Stimulated activated CD8-positive, alpha-beta memory T cell treated with anti-CD3 and anti-CD28 coated beads, Interleukin-2, amount 100 ng/mL, for 1 hour (primary cell): ENCODE results near the gene RAC2.

Experiments
- DNase-seq, 2 donors: peaks; one replicate each; pipeline ENCODE4 v3.0.0-alpha.2; 2020; ENCODE audit warnings: low read depth in 2 of 2

The RAC2 gene

GRCh38 chr22:37176464-37177061 lies 67.5 kb downstream of the RAC2 start:
- no peak for DNase-seq

GRCh38 chr22:37175414-37176281 lies 68.4 kb downstream of the RAC2 start:
- no peak for DNase-seq
